ENCODE results near the gene RCSD1. TPM values are rescaled to one million over a fixed set of nuclear protein-coding genes. Genes with fewer than 3 reads are reported as not detected.

The RCSD1 gene
- total and polyA plus RNA-seq, 10 of the 15 experiments (the other 5 are each of a cell fraction or from before 2014, with no cell fraction given), result 11.4 to 78.3 (median 71.6) TPM

DNA sequence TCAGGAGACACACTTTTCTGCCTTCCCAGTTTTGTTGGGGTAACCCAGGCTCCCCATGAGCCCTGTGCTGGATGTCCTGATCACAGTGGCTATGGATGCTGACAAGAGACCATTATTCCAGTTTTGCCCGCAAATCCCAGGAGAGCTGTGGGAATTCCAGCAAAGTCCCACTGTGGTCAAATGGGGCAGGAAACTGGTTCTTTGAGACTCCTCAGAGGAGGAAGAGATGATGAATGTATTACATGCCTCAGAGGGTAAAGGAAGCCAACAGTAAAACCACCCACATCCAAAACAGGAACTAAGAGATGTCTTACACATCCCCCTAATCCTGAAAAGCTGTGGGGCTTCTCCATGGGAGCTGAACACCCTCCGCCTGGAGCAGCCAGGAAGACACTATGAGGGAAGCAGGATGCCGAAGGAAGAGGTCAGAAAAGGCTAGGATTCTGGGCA is 78.9 kb downstream of the RCSD1 start (continued):
- TF ChIP-seq POU2F2 (IDR thresholded peaks at IDR 0.05; ENCODE audit: borderline replicate concordance, low read depth, low read length), result no peak
- TF ChIP-seq ESRRA (IDR thresholded peaks at IDR 0.05; ENCODE audit: low read length), result no peak

GRCh38 chr1:167710836-167711235 is 80.8 kb downstream of the RCSD1 start:
- intact Hi-C loops (cut with micrococcal nuclease; ENCODE audit: unreplicated experiment) (loop anchor here (5.0 to 10.0 kb wide), 2 partner anchors 489 to 1836 kb away; partner anchors contain the start of gene POU2F1), in situ Hi-C loops (cut with MboI) (no loop called here)
- FAIRE-seq (no peak), DNase-seq (ENCODE audit: low read depth, low spot score) (no peak), ATAC-seq (no peak)
- Histone ChIP-seq H3K9me3 (replicated peaks; ENCODE audit: control insufficient read depth, insufficient read depth, low read length) (no peaks in the 10 kb centered on the region), H3K27me3 (replicated peaks in 1 of 2; ENCODE audit: control insufficient read depth in 2 of 2, insufficient read depth in 2 of 2, low read length in 1 of 2) (no peaks in the 10 kb centered on the region), H3K9ac (ENCODE audit: control insufficient read depth, insufficient read depth, low read length) (no peak overlapping the region), H2AFZ (ENCODE audit: control insufficient read depth, low read depth, low read length) (no peak overlapping the region), H3K4me1 (ENCODE audit: control insufficient read depth, insufficient read depth, low read length) (peaks cover 47% of the 10 kb centered on the region), H4K20me1 (ENCODE audit: control insufficient read depth, insufficient read depth) (no peaks in the 10 kb centered on the region), H3K36me3 (ENCODE audit: control insufficient read depth in 2 of 2, insufficient read depth in 2 of 2, low read length in 1 of 2) (peaks cover 0 to 5% of the 10 kb centered on the region in 2 experiments; a peak in 1 of 4 replicates), H3K4me2 (ENCODE audit: control insufficient read depth, insufficient read depth) (no peak overlapping the region), H3K79me2 (ENCODE audit: control insufficient read depth, insufficient read depth, low read length) (no peaks in the 10 kb centered on the region), H3K27ac (ENCODE audit: control insufficient read depth, insufficient read depth) (no peak overlapping the region), H3K4me3 (no peak overlapping the region)
- BruUV-seq (replicated peaks), result no TSS peak
- RAD21 ChIA-PET (ENCODE audit: unreplicated experiment), result no interaction called here
- SMC1A ChIA-PET (ENCODE audit: uncharacterized antibody, unreplicated experiment), result interaction anchor here (1.5 to 1.7 kb wide), 2 partner anchors 42 to 373 kb away, joined by 3 read pairs; no protein-coding TSS in a partner anchor
- CTCF ChIA-PET, result interaction anchor here (0.7 kb wide), 1 partner anchor 93 kb away, joined by 3 read pairs; no protein-coding TSS in a partner anchor
- WGBS (ENCODE audit: insufficient coverage, insufficient replicate concordance, low lambda C conversion rate, missing lambda C conversion rate), result 57% methylated on average over 1 of the region's 1 CpG
- POLR2A ChIA-PET, result no interaction called here
- no peak for TF ChIP-seq MYC (IDR thresholded peaks at IDR 0.05; ENCODE audit: insufficient read depth, insufficient read length, insufficient replicate concordance, low read length, severe bottlenecking)
- TF ChIP-seq, protein P1, sequence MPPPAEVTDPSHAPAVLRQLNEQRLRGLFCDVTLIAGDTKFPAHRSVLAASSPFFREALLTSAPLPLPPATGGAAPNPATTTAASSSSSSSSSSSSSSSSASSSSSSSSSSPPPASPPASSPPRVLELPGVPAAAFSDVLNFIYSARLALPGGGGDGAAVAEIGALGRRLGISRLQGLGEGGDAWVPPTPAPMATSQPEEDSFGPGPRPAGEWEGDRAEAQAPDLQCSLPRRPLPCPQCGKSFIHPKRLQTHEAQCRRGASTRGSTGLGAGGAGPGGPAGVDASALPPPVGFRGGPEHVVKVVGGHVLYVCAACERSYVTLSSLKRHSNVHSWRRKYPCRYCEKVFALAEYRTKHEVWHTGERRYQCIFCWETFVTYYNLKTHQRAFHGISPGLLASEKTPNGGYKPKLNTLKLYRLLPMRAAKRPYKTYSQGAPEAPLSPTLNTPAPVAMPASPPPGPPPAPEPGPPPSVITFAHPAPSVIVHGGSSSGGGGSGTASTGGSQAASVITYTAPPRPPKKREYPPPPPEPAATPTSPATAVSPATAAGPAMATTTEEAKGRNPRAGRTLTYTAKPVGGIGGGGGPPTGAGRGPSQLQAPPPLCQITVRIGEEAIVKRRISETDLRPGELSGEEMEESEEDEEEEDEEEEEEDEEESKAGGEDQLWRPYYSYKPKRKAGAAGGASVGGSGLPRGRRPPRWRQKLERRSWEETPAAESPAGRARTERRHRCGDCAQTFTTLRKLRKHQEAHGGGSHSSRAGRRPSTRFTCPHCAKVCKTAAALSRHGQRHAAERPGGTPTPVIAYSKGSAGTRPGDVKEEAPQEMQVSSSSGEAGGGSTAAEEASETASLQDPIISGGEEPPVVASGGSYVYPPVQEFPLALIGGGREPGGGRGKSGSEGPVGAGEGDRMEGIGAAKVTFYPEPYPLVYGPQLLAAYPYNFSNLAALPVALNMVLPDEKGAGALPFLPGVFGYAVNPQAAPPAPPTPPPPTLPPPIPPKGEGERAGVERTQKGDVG (CRISPR knock-in tag; IDR thresholded peaks at IDR 0.05), result no peak
- TF ChIP-seq TBL1XR1 (IDR thresholded peaks at IDR 0.05; ENCODE audit: low read depth, low read length), result no peak
- TF ChIP-seq EGR1 (IDR thresholded peaks at IDR 0.05; ENCODE audit: borderline replicate concordance in 1 of 2, low read depth in 2 of 2, low read length in 2 of 2), result no peak
- no peak for TF ChIP-seq BCLAF1 (IDR thresholded peaks at IDR 0.05)
- TF ChIP-seq BMI1 (IDR thresholded peaks at IDR 0.05; ENCODE audit: borderline replicate concordance), result no peak
- TF ChIP-seq BACH1 (IDR thresholded peaks at IDR 0.05; ENCODE audit: borderline replicate concordance), result no peak
- TF ChIP-seq TCF12 (IDR thresholded peaks at IDR 0.05; ENCODE audit: low read depth, low read length), result no peak
- TF ChIP-seq CTCF (IDR thresholded peaks at IDR 0.05 in 2 of 3, conservative IDR thresholded peaks at IDR 0.05 in 1 of 3; ENCODE audit: control insufficient read depth in 2 of 3, extremely low read depth in 1 of 3, insufficient read depth in 1 of 3, low read depth in 3 of 3, low read length in 3 of 3), result no peak
- TF ChIP-seq PAX5 (IDR thresholded peaks at IDR 0.05; ENCODE audit: borderline replicate concordance, low read depth, low read length), result no peak
- no peak for TF ChIP-seq NR2C2 (IDR thresholded peaks at IDR 0.05; ENCODE audit: borderline replicate concordance, control insufficient read depth, insufficient read length, low read depth)
- TF ChIP-seq GATAD2B (conservative IDR thresholded peaks at IDR 0.05; ENCODE audit: low read depth), result no peak

All from GM12878 (cell line).